ENCODE results near the gene ARL3.

GRCh38 chr10:102633287-102633686, 80.9 kb downstream of the ARL3 start:
- TF ChIP-seq CTCF (IDR thresholded peaks at IDR 0.05) (no peak), EP300 (IDR thresholded peaks at IDR 0.05) (no peak)
